Lower lobe of right lung (tissue), 2 donors: ENCODE data around the gene SLC25A21. TPM values are rescaled to one million over a fixed set of nuclear protein-coding genes. Genes with fewer than 3 reads are reported as not detected.
"Not testable (repeated sequence)": the region's sequence is repeated elsewhere in the genome, so short reads cannot be mapped to it uniquely, and the experiment has no call there.

Experiments
- ATAC-seq, 2 donors: fragments of 200-7000 bp; cut with Tn5 transposase; one replicate each; pipeline ENCODE4 v1.9.1; 2020 to 2022; ENCODE audit warnings: mild to moderate bottlenecking in 2 of 2, moderate library complexity in 2 of 2
- DNase-seq: peaks from one replicate; pipeline ENCODE4 v3.0.0-alpha.2; 2020
- H3K27ac ChIP-seq: fragments of 200-600 bp; one replicate; pipeline ENCODE4 v1.8.0; 2022
- H3K27me3 ChIP-seq: fragments of 200-600 bp; one replicate; pipeline ENCODE4 v1.8.0; 2022; ENCODE audit warnings: low read depth
- H3K36me3 ChIP-seq: fragments of 200-600 bp; one replicate; pipeline ENCODE4 v1.8.0; 2022; ENCODE audit warnings: mild to moderate bottlenecking
- H3K4me1 ChIP-seq: fragments of 200-600 bp; one replicate; pipeline ENCODE4 v1.8.0; 2022
- H3K4me3 ChIP-seq: fragments of 200-600 bp; one replicate; pipeline ENCODE4 v1.8.0; 2022; ENCODE audit warnings: mild to moderate bottlenecking
- H3K9me3 ChIP-seq: fragments of 200-600 bp; one replicate; pipeline ENCODE4 v1.8.0; 2022
- CTCF ChIP-seq: fragments of 200-600 bp; IDR thresholded peaks from one replicate; pipeline ENCODE4 v1.8.0; 2022; ENCODE audit warnings: antibody characterized with exemption, mild to moderate bottlenecking
- intact Hi-C: fragments of 100-400 bp; cut with DNase I; formaldehyde crosslinking; loops from one replicate; pipeline ENCODE4 v1.11.0; 2022
- long read RNA-seq: library from polyadenylated mRNA; unstranded; transcript quantifications from one replicate; pipeline ENCODE4 v2.0.0, GENCODE V29; 2021
- total RNA-seq: library from RNA; stranded (reverse); fragmentation: NEBNext Ultra II Directional; extraction: Animal tissue kit (Norgen Biotek cat#: 25700); gene quantifications from one replicate; pipeline ENCODE4 v1.2.1, GENCODE V29; 2021
- donor health status: DM: no; HTN: yes; CAD: no; lungs with severe emphysema.

Gene SLC25A21
- total RNA-seq: 0.38 TPM
- long read RNA-seq: 0 reads

- TF ChIP-seq CTCF: peak; percentile 5
- DNase-seq (peak; percentile 76), ATAC-seq (peak; percentile 93 to 97)
- Histone ChIP-seq H3K27me3 (peaks cover 7% of the 10 kb centered on the region), H3K4me3 (peak within 1 kb of the TSS; percentile 73), H3K4me1 (peaks cover 20% of the 10 kb centered on the region), H3K27ac (peak within 1 kb of the TSS; percentile 94), H3K9me3 (no peaks in the 10 kb centered on the region), H3K36me3 (no peaks in the 10 kb centered on the region)
- intact Hi-C loops: no loop called here
Measured at GRCh38 chr14:37172024-37172869, at the start of gene SLC25A21. Gene SLC25A21, minus strand, starts transcription at chr14:37172606.

- intact Hi-C loops: no loop called here
- H3K4me3 ChIP-seq: no peak overlapping the region
- no peak for ATAC-seq
- H3K36me3 ChIP-seq: no peaks in the 10 kb centered on the region
- peaks cover 10% of the 10 kb centered on the region for H3K9me3 ChIP-seq
- no peaks in the 10 kb centered on the region for H3K4me1 ChIP-seq
- no peak overlapping the region for H3K27ac ChIP-seq
- DNase-seq: no peak
- TF ChIP-seq CTCF: no peak
- H3K27me3 ChIP-seq: no peaks in the 10 kb centered on the region
Measured at GRCh38 chr14:37221073-37221472, 48.7 kb upstream of the SLC25A21 start.

GRCh38 chr14:37215345-37215744 lies 42.9 kb upstream of the SLC25A21 start:
- Histone ChIP-seq H3K4me1 (no peaks in the 10 kb centered on the region), H3K9me3 (no peaks in the 10 kb centered on the region), H3K4me3 (no peak overlapping the region), H3K27me3 (no peaks in the 10 kb centered on the region), H3K36me3 (no peaks in the 10 kb centered on the region), H3K27ac (no peak overlapping the region)
- intact Hi-C loops: no loop called here
- no peak for TF ChIP-seq CTCF
- DNase-seq (no peak), ATAC-seq (no peak)

- DNase-seq: no peak
- no peak for TF ChIP-seq CTCF
- intact Hi-C loops: no loop called here
- no peak overlapping the region for H3K27ac ChIP-seq
- H3K4me1 ChIP-seq: no peaks in the 10 kb centered on the region
- no peaks in the 10 kb centered on the region for H3K9me3 ChIP-seq
- H3K36me3 ChIP-seq: no peaks in the 10 kb centered on the region
- no peak for ATAC-seq
- no peaks in the 10 kb centered on the region for H3K27me3 ChIP-seq
- H3K4me3 ChIP-seq: no peak overlapping the region
Measured at GRCh38 chr14:37213016-37213415, 40.6 kb upstream of the SLC25A21 start.

- ATAC-seq: no peak
- H3K27ac ChIP-seq: no peak overlapping the region
Measured at GRCh38 chr14:37210448-37210847, 38.0 kb upstream of the SLC25A21 start.

GRCh38 chr14:37209617-37210016 lies 37.2 kb upstream of the SLC25A21 start:
- ATAC-seq, DNase-seq, H3K36me3 ChIP-seq, intact Hi-C loops, H3K4me3 ChIP-seq, H3K27me3 ChIP-seq, H3K27ac ChIP-seq, H3K4me1 ChIP-seq: not testable (repeated sequence)
- peaks cover 10% of the 10 kb centered on the region for H3K9me3 ChIP-seq

More at GRCh38 chr14:37210448-37210847, 38.0 kb upstream of the SLC25A21 start:
- Histone ChIP-seq H3K27me3 (no peaks in the 10 kb centered on the region), H3K4me1 (no peaks in the 10 kb centered on the region), H3K9me3 (peaks cover 10% of the 10 kb centered on the region), H3K4me3 (no peak overlapping the region), H3K36me3 (no peaks in the 10 kb centered on the region)
- DNase-seq: no peak
- intact Hi-C loops: no loop called here
- TF ChIP-seq CTCF: no peak

GRCh38 chr14:37205623-37206605 lies 33.5 kb upstream of the SLC25A21 start:
- ATAC-seq, DNase-seq, H3K27me3 ChIP-seq, H3K36me3 ChIP-seq, H3K4me3 ChIP-seq, H3K4me1 ChIP-seq, intact Hi-C loops, H3K27ac ChIP-seq: not testable (repeated sequence)
- H3K9me3 ChIP-seq: peaks cover 10% of the 10 kb centered on the region
